Hematopoietic multipotent progenitor cell treated with erythropoietin and hydrocortisone succinate and interleukin-3 and kit ligand, for 17 days (in vitro differentiated cells): ENCODE results near the gene FADS6.
"Not testable (repeated sequence)": the region's sequence is repeated elsewhere in the genome, so short reads cannot be mapped to it uniquely, and the experiment has no call there.

ENCODE experiments used
- DNase-seq: peaks from one replicate; pipeline ENCODE4 v3.0.0-alpha.2; 2015; ENCODE audit warnings: low spot score

Gene FADS6

GRCh38 chr17:74920642-74921025 is 27.2 kb upstream of the FADS6 start:
- DNase-seq, result no peak

- no peak for DNase-seq
These were observed 26.8 kb upstream of the FADS6 start for GRCh38 chr17:74920306-74920620.

GRCh38 chr17:74919440-74920305 is 26.2 kb upstream of the FADS6 start:
- no peak for DNase-seq

- DNase-seq, result no peak
These were observed 25.5 kb upstream of the FADS6 start for GRCh38 chr17:74918906-74919305.

- no peak for DNase-seq
These were observed 24.0 kb upstream of the FADS6 start for GRCh38 chr17:74917430-74917829.

GRCh38 chr17:74916851-74917199 is 23.4 kb upstream of the FADS6 start:
- no peak for DNase-seq

GRCh38 chr17:74916136-74916850 is 22.9 kb upstream of the FADS6 start:
- DNase-seq, result no peak

- not testable (repeated sequence) for DNase-seq
These were observed 18.0 kb upstream of the FADS6 start for GRCh38 chr17:74911423-74911822.

GRCh38 chr17:74909097-74909496 is 15.7 kb upstream of the FADS6 start:
- not testable (repeated sequence) for DNase-seq

GRCh38 chr17:74907012-74907411 is 13.6 kb upstream of the FADS6 start:
- no peak for DNase-seq

- DNase-seq, result not testable (repeated sequence)
These were observed 12.9 kb upstream of the FADS6 start for GRCh38 chr17:74906214-74906793.

GRCh38 chr17:74904687-74905409 is 11.4 kb upstream of the FADS6 start:
- DNase-seq, result no peak

- no peak for DNase-seq
These were observed 10.2 kb upstream of the FADS6 start for GRCh38 chr17:74903671-74904070.

GRCh38 chr17:74903034-74903433 is 9.6 kb upstream of the FADS6 start:
- DNase-seq, result no peak

- DNase-seq, result no peak
These were observed 8.1 kb upstream of the FADS6 start for GRCh38 chr17:74901353-74902135.

GRCh38 chr17:74900208-74900607 is 6.8 kb upstream of the FADS6 start:
- no peak for DNase-seq

GRCh38 chr17:74898376-74898946 is 5.0 kb upstream of the FADS6 start:
- DNase-seq, result no peak

GRCh38 chr17:74893936-74894671 is 671 bp upstream of the FADS6 start:
- no peak for DNase-seq

- DNase-seq, result no peak
These were observed 1.2 kb downstream of the FADS6 start for GRCh38 chr17:74892013-74892841.

GRCh38 chr17:74890554-74890953 is 2.9 kb downstream of the FADS6 start:
- DNase-seq, result no peak
